Muscle layer of duodenum (tissue), 2 donors: Measurements from ENCODE around the gene PRSS50.
"Not testable (repeated sequence)": the region's sequence is repeated elsewhere in the genome, so short reads cannot be mapped to it uniquely, and the experiment has no call there.

ENCODE experiments used
- H3K27ac ChIP-seq: one replicate; pipeline ENCODE4 v1.7.0; 2013; ENCODE audit warnings: mild to moderate bottlenecking, low read length
- H3K27me3 ChIP-seq: one replicate; pipeline ENCODE4 v1.7.0; 2013; ENCODE audit warnings: low read depth, mild to moderate bottlenecking, control low read depth, low read length
- H3K36me3 ChIP-seq, 2 donors: one replicate each; pipeline ENCODE4 v1.7.0; 2013; ENCODE audit warnings: low read length in 2 of 2, control low read depth in 1 of 2, mild to moderate bottlenecking in 1 of 2; ENCODE audit not compliant: insufficient read depth in 2 of 2, control insufficient read depth in 1 of 2
- H3K4me1 ChIP-seq, 2 donors: one replicate each; pipeline ENCODE4 v1.7.0; 2013; ENCODE audit warnings: low read length in 2 of 2, mild to moderate bottlenecking in 2 of 2, control low read depth in 1 of 2, moderate library complexity in 1 of 2; ENCODE audit not compliant: insufficient read depth in 2 of 2, control insufficient read depth in 1 of 2
- H3K4me3 ChIP-seq, 2 donors: one replicate each; pipeline ENCODE4 v1.7.0; 2013; ENCODE audit warnings: low read length in 2 of 2, low read depth in 1 of 2, mild to moderate bottlenecking in 1 of 2
- H3K9me3 ChIP-seq, 2 donors: one replicate each; pipeline ENCODE4 v1.7.0; 2013; ENCODE audit warnings: low read length in 2 of 2, control low read depth in 1 of 2, mild to moderate bottlenecking in 1 of 2; ENCODE audit not compliant: control insufficient read depth in 1 of 2
- donor health status: healthy.

The PRSS50 gene

GRCh38 chr3:46705751-46706552, 11.7 kb downstream of the PRSS50 start:
- Histone ChIP-seq H3K27ac (no peak overlapping the region), H3K4me1 (peaks cover 0 to 5% of the 10 kb centered on the region in 2 donors), H3K36me3 (no peaks in the 10 kb centered on the region), H3K4me3 (no peak overlapping the region), H3K27me3 (peaks cover 4% of the 10 kb centered on the region), H3K9me3 (no peaks in the 10 kb centered on the region)

DNA sequence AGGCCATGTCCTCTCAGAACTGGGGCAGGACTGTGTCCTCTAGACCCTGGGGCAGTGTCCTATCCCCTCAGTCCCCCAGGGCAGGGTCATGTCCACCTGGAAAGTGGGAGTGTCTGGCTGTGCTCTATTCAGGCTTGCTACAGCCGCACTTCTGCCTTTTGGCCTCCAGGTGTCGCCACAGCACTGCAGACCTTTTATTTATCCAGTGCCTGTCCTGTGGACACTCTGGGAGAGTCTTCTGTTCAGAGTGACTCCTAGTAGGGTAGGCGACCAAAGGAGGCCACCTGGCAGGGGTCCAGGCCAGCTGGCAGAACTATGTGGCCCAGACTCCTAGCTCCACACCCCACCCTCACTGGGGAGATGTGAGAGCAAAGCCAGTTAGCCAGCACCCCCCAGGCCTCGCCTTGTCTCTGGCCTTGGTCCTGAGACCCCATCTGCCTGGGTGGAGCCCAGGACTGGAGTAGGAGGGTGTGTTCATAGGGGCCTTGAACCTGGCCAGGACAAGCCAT, 12.6 kb downstream of the PRSS50 start:
- Histone ChIP-seq H3K4me1 (peaks cover 0 to 14% of the 10 kb centered on the region in 2 donors), H3K27ac (no peak overlapping the region), H3K27me3 (peaks cover 4% of the 10 kb centered on the region), H3K36me3 (no peaks in the 10 kb centered on the region), H3K9me3 (no peaks in the 10 kb centered on the region), H3K4me3 (no peak overlapping the region)

DNA sequence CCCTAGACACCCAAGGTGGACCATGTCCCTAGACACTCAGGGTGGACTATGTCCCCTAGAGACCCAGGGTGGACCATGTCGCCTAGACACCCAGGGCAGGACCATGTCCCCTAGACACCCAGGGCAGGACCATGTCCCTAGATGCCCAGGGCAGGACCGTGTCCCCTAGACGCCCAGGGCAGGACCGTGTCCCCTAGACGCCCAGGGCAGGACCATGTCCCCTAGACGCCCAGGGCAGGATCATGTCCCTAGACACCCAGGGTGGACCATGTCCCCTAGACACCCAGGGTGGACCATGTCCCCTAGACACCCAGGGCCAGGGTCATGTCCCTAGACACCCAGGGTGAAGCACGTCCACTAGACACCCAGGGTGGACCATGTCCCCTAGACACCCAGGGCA, 13.3 kb downstream of the PRSS50 start:
- H3K4me3 ChIP-seq, H3K9me3 ChIP-seq, H3K36me3 ChIP-seq, H3K27ac ChIP-seq, H3K27me3 ChIP-seq: not testable (repeated sequence)
- H3K4me1 ChIP-seq, result peaks cover 0 to 21% of the 10 kb centered on the region in 2 donors

DNA sequence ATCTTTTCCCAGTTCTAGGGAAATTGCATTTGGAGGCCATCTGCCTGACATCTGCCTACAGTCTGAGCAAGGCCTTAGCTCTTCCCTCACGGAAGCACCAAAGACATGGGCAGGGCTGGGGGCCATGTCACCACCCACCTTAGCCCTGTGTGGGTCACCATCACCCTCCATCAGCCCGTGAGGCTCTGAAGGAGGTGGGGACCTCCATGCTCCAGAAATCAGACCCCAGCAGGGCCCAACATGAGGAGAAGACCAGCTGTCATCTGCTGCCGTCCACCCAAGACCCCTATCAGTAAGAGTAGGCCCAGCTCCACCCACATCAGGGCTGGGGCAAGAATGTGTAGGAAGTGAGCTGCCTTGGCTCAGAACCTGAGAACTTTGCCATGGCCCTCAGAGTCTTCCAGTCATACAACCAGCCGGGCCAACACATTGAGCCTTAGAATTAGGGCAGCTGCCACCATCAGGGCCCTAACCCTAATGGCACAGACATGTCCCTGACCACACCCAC, 14.6 kb downstream of the PRSS50 start:
- Histone ChIP-seq H3K27ac (no peak overlapping the region), H3K36me3 (no peaks in the 10 kb centered on the region), H3K9me3 (no peaks in the 10 kb centered on the region), H3K4me3 (no peak overlapping the region), H3K27me3 (peaks cover 4% of the 10 kb centered on the region), H3K4me1 (peaks cover 0 to 27% of the 10 kb centered on the region in 2 donors)

DNA sequence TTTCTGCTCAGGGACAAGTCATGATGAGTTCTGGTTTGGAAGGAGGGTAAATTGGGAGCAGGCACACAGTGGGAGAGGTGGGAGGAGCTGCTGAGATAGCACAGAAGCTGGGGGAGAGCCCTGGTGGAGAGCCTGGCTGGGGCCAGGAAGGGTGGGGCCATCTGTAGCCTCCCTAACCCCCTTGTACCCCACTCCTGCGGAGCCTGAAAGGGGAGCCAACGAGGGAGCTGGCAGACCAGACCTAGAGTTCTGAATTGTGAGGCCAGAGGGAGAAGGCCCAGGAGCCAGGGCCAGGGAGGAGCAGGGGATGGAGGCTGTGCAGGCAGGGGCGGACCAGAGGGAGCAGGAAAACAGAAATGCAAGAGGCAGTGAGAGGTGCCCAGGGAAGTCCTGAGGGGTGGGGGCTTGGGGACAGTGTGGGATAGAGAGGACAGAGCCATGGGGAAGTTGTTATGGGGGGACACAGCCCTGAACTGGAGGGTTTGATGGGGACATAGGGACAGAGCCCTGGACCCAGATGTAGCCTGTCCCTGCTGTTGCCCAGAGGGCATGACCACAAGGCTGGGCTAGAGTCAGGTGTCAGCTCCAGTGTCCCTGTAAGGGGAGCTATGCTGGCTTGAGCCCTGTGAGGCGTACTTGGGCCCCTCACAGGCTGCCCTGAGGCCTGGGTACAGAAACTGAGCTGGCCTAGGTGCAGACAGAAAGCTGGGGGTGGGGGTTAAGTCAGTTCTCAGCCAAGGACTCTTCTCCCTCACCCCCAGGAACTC, 15.2 kb downstream of the PRSS50 start:
- peaks cover 4% of the 10 kb centered on the region for H3K27me3 ChIP-seq
- H3K36me3 ChIP-seq, result no peaks in the 10 kb centered on the region
- no peak overlapping the region for H3K27ac ChIP-seq
- H3K4me3 ChIP-seq, result no peak overlapping the region
- no peaks in the 10 kb centered on the region for H3K9me3 ChIP-seq
- peaks cover 0 to 28% of the 10 kb centered on the region in 2 donors for H3K4me1 ChIP-seq

DNA sequence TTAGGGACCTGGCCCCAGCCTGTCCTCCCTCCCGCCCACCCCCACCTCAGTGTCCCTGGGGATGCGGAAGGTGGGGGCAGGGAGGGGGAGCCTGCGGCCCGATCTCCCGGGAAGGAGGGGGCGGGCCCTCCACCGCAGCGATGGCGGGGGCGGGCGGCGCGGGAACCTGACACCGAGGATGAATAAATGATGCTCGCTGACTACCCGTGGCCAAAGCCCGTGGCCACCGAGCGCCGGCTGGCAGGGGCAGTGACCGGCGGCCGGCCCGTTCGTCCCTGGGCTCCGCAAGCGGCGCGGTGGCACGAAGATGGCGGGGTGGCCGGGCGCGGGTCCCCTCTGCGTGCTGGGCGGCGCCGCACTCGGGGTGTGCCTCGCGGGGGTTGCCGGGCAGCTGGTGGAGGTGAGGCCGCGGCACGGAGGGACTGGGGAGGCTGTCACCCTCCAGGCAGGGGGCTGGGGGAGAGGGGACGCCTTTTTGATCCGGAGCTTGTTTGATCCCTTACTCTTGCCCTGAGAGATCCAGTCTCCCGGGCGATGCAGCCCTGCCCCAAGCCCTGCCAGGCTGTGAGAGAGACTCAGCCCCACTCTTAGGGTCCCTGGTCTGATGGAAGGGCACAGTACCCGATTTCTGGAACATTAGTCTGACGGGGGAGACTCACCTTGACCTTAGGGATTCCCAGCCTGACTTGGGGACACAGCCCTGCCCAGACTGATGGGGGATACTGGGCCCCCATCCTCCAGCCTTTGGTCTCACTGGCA, 16.3 kb downstream of the PRSS50 start, which contains the start of gene TMIE:
Gene TMIE, plus strand, starts transcription at position 212 of the 759 bp plus-strand sequence. Its CDS starts 96 bp downstream, at position 308.
- peaks cover 0 to 38% of the 10 kb centered on the region in 2 donors for H3K4me1 ChIP-seq

GRCh38 chr3:46700772-46701171, 16.9 kb downstream of the PRSS50 start:
- Histone ChIP-seq H3K36me3 (no peaks in the 10 kb centered on the region), H3K9me3 (no peaks in the 10 kb centered on the region), H3K4me3 (peak overlapping the region in 1 of 2 donors; percentile 54), H3K27ac (no peak overlapping the region), H3K4me1 (peaks cover 5 to 44% of the 10 kb centered on the region in 2 donors), H3K27me3 (peaks cover 4% of the 10 kb centered on the region)

More for the DNA sequence above, 16.3 kb downstream of the PRSS50 start, which contains the start of gene TMIE:
- Histone ChIP-seq H3K9me3 (no peaks in the 10 kb centered on the region), H3K27me3 (peaks cover 4% of the 10 kb centered on the region), H3K27ac (no peak within 1 kb of the TSS), H3K4me3 (peak within 1 kb of the TSS in 1 of 2 donors; percentile 54), H3K36me3 (no peaks in the 10 kb centered on the region)

- H3K27ac ChIP-seq, result no peak overlapping the region
- H3K9me3 ChIP-seq, result no peaks in the 10 kb centered on the region
- H3K27me3 ChIP-seq, result peaks cover 4% of the 10 kb centered on the region
- no peak overlapping the region for H3K4me3 ChIP-seq
- peaks cover 11 to 53% of the 10 kb centered on the region in 2 donors for H3K4me1 ChIP-seq
- no peaks in the 10 kb centered on the region for H3K36me3 ChIP-seq
These were observed 17.8 kb downstream of the PRSS50 start for GRCh38 chr3:46699676-46700523.

- H3K27ac ChIP-seq, result no peak overlapping the region
- no peaks in the 10 kb centered on the region for H3K36me3 ChIP-seq
- H3K4me3 ChIP-seq, result peak overlapping the region in 1 of 2 donors; percentile 15
- no peaks in the 10 kb centered on the region for H3K27me3 ChIP-seq
- no peaks in the 10 kb centered on the region for H3K9me3 ChIP-seq
- peaks cover 13 to 70% of the 10 kb centered on the region in 2 donors for H3K4me1 ChIP-seq
These were observed 21.4 kb downstream of the PRSS50 start for GRCh38 chr3:46695962-46696894.
